ENCODE data around the gene TSPYL6.

TSPYL6 gene

DNA sequence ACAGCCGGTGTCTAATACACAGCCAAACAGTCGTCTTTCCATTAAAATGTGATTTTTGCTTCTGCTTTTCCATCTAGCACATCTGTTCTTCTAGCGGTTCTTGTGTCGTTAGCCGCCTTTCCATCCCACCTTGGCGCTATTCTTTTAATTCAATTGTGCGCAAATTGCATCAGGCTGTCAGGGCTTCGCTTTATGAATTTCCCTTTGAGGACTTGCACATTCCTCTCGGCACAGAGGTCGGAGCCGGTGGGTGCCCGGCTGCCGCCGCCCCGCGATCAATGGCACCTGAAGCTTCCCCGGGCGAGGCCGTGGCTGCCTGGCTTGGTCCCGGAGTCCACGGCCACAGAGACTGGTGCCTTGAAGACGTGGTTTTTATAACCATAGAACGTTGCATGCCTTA, 33.9 kb upstream of the TSPYL6 start:
- TF ChIP-seq LEF1 (IDR thresholded peaks at IDR 0.05; ENCODE audit: borderline replicate concordance) = no peak
- TF ChIP-seq CTBP1 (IDR thresholded peaks at IDR 0.05; ENCODE audit: borderline replicate concordance) = no peak
- no peak for TF ChIP-seq FOXK2 (IDR thresholded peaks at IDR 0.05)
- no peak for TF ChIP-seq BHLHE40 (IDR thresholded peaks at IDR 0.05; ENCODE audit: borderline replicate concordance)
- no peak for TF ChIP-seq FOXA1 (IDR thresholded peaks at IDR 0.05)
- CTCF ChIA-PET = no interaction called here

DNA sequence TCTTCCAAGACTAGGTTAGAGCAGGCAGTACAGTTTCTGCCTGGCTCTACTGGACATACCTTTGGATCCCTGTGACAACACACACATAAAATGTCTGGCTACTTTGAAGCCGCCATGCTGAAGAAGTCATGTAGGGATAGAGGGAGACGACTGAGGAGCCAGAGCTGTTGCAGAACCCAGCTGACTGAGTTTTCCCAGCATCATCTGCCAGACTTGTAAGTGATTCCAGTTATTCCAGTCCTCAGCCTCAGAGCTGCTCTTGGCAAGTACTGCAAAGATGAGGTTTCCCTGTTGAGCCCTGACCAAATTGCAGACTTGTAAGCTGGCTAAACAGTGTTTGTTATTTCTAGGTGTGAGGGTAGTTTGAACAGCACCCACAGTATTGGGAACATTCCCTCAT, 31.5 kb upstream of the TSPYL6 start:
- no peak for DNase-seq (ENCODE audit: extremely low spot score)
- CTCF ChIA-PET = no interaction called here
- TF ChIP-seq HDGF (IDR thresholded peaks at IDR 0.05; ENCODE audit: borderline replicate concordance) = no peak
- no peak for TF ChIP-seq FOXK2 (IDR thresholded peaks at IDR 0.05)
- TF ChIP-seq, protein P1, sequence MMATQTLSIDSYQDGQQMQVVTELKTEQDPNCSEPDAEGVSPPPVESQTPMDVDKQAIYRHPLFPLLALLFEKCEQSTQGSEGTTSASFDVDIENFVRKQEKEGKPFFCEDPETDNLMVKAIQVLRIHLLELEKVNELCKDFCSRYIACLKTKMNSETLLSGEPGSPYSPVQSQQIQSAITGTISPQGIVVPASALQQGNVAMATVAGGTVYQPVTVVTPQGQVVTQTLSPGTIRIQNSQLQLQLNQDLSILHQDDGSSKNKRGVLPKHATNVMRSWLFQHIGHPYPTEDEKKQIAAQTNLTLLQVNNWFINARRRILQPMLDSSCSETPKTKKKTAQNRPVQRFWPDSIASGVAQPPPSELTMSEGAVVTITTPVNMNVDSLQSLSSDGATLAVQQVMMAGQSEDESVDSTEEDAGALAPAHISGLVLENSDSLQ (IDR thresholded peaks at IDR 0.05) = no peak
- no peak for TF ChIP-seq TARDBP (IDR thresholded peaks at IDR 0.05)
- no peak for TF ChIP-seq SP1 (IDR thresholded peaks at IDR 0.05)
- TF ChIP-seq ARNT (IDR thresholded peaks at IDR 0.05) = no peak
- no peak for TF ChIP-seq BHLHE40 (IDR thresholded peaks at IDR 0.05; ENCODE audit: borderline replicate concordance)
- no peak for TF ChIP-seq L3MBTL2 (conservative IDR thresholded peaks at IDR 0.05)
- TF ChIP-seq ELF4 (IDR thresholded peaks at IDR 0.05) = no peak
- no peak for TF ChIP-seq FOXM1 (IDR thresholded peaks at IDR 0.05; ENCODE audit: borderline replicate concordance)
- no peak for TF ChIP-seq CTBP1 (IDR thresholded peaks at IDR 0.05; ENCODE audit: borderline replicate concordance)
- no peak for TF ChIP-seq NFRKB (IDR thresholded peaks at IDR 0.05)
- POLR2A ChIA-PET = no interaction called here

More for the DNA sequence above, 33.9 kb upstream of the TSPYL6 start:
- DNase-seq (ENCODE audit: extremely low spot score) = no peak
- POLR2A ChIA-PET = no interaction called here

DNA sequence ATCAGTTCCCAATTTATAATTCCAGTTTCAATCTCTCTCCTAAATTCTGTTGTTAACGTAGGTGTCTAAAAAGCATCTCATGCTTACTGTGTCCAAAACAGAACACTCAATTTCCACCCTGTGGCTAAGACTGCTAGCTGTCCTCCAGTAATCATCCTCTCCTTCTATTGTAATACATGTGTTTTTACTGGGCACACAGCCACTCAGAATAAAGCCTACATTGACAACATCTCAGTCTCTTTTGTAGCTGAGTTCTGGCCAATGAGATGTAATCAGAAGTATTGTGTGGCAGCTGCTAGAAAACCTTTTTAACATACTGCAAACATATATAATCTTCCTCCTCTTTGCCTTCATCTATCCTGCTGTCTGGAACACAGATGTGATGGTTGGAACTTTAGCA, 29.4 kb upstream of the TSPYL6 start:
- CTCF ChIA-PET = interaction anchor here (0.6 kb wide), 1 partner anchor 118 kb away, joined by 3 read pairs; no protein-coding TSS in a partner anchor
- TF ChIP-seq HDGF (IDR thresholded peaks at IDR 0.05; ENCODE audit: borderline replicate concordance) (no peak), SUZ12 (IDR thresholded peaks at IDR 0.05) (no peak), NFRKB (IDR thresholded peaks at IDR 0.05) (no peak), CTBP1 (IDR thresholded peaks at IDR 0.05; ENCODE audit: borderline replicate concordance) (no peak), ARNT (IDR thresholded peaks at IDR 0.05) (no peak), FOXK2 (IDR thresholded peaks at IDR 0.05) (no peak), L3MBTL2 (conservative IDR thresholded peaks at IDR 0.05) (no peak), LEF1 (IDR thresholded peaks at IDR 0.05; ENCODE audit: borderline replicate concordance) (no peak), FOXM1 (IDR thresholded peaks at IDR 0.05; ENCODE audit: borderline replicate concordance) (no peak), SP1 (IDR thresholded peaks at IDR 0.05) (no peak)
- POLR2A ChIA-PET = no interaction called here
- DNase-seq (ENCODE audit: extremely low spot score) = no peak

DNA sequence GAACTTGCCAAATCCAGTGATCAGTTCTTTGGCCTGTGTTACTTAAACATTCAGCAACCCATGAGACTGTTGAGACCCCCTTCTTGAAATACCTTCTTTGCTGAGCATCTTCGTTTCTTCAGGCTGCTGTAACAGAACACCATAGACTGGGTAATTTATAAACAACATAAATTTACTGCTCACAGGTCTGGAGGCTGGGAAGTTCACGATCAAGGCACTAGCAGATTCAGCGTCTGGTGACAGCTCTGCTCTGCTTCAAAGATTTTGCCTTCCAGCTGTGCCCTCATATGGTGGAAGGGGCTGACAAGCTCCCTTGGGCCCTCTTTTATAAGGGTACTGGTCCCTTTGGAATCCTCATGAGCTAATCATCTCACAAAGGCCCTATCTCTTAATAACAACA, 28.8 kb upstream of the TSPYL6 start:
- DNase-seq (ENCODE audit: extremely low spot score) = no peak
- ChIA-PET POLR2A (no interaction called here), CTCF (interaction anchor here (0.6 kb wide), 1 partner anchor 119 kb away, joined by 3 read pairs; no protein-coding TSS in a partner anchor)
- TF ChIP-seq ELF4 (IDR thresholded peaks at IDR 0.05) = no peak
- TF ChIP-seq L3MBTL2 (conservative IDR thresholded peaks at IDR 0.05) = no peak
- no peak for TF ChIP-seq FOXM1 (IDR thresholded peaks at IDR 0.05; ENCODE audit: borderline replicate concordance)
- TF ChIP-seq NFRKB (IDR thresholded peaks at IDR 0.05) = no peak
- TF ChIP-seq TARDBP (IDR thresholded peaks at IDR 0.05) = no peak
- no peak for TF ChIP-seq FOXK2 (IDR thresholded peaks at IDR 0.05)
- TF ChIP-seq LEF1 (IDR thresholded peaks at IDR 0.05; ENCODE audit: borderline replicate concordance) = no peak
- TF ChIP-seq BHLHE40 (IDR thresholded peaks at IDR 0.05; ENCODE audit: borderline replicate concordance) = no peak
- TF ChIP-seq FOXA1 (IDR thresholded peaks at IDR 0.05) = no peak
- no peak for TF ChIP-seq SP1 (IDR thresholded peaks at IDR 0.05)
- TF ChIP-seq ZNF384 (IDR thresholded peaks at IDR 0.05) = no peak
- no peak for TF ChIP-seq HDGF (IDR thresholded peaks at IDR 0.05; ENCODE audit: borderline replicate concordance)
- no peak for TF ChIP-seq SUZ12 (IDR thresholded peaks at IDR 0.05)
- no peak for TF ChIP-seq ARNT (IDR thresholded peaks at IDR 0.05)
- TF ChIP-seq CTBP1 (IDR thresholded peaks at IDR 0.05; ENCODE audit: borderline replicate concordance) = no peak
- TF ChIP-seq, protein P1 (IDR thresholded peaks at IDR 0.05) = no peak

DNA sequence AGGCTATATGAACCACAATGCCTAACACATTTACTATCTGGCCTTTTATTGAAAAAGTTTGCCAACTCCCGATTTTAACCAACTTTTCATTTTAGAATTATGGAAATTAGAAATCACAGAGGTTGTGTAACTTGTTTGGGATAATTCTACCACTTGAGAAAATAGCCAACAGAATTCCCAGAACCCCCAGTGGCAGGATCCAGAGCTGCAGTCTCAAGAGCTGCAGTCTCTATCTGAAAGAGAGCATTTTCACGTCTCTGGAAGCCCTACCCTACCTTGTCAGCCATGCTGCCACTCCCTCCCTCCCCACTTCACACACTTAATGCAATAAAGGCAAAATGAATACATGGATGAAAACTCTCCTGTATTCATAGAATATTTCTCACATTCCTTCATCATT, 23.4 kb upstream of the TSPYL6 start:
- TF ChIP-seq ZNF384 (IDR thresholded peaks at IDR 0.05) = no peak
- no peak for TF ChIP-seq BHLHE40 (IDR thresholded peaks at IDR 0.05; ENCODE audit: borderline replicate concordance)
- TF ChIP-seq ELF4 (IDR thresholded peaks at IDR 0.05) = no peak
- no peak for TF ChIP-seq NFRKB (IDR thresholded peaks at IDR 0.05)
- no peak for TF ChIP-seq L3MBTL2 (conservative IDR thresholded peaks at IDR 0.05)
- no peak for TF ChIP-seq SUZ12 (IDR thresholded peaks at IDR 0.05)
- TF ChIP-seq FOXK2 (IDR thresholded peaks at IDR 0.05) = no peak
- TF ChIP-seq, protein P1 (IDR thresholded peaks at IDR 0.05) = no peak
- TF ChIP-seq CTBP1 (IDR thresholded peaks at IDR 0.05; ENCODE audit: borderline replicate concordance) = no peak
- TF ChIP-seq SP1 (IDR thresholded peaks at IDR 0.05) = no peak
- DNase-seq (ENCODE audit: extremely low spot score) = peak; percentile 35
- ChIA-PET POLR2A (no interaction called here), CTCF (no interaction called here)

DNA sequence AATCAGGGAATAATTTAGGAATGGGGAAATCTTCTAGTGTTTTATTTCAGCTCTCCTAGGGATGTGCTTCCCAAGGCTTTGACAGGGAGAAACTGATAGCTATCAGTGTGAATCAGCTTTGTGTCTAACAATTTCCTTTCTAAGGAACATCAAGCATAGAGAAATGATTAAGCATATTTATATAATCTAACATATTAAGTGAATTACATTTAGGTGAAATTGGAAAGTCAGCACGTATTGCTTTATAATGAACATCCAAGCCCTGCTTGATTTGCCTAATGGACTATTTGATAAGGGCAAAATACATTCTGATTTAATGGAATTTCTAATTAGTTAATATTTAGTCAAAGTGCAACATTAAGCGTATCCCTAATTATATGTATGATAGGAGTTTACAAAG, 19.5 kb upstream of the TSPYL6 start:
- no peak for DNase-seq (ENCODE audit: extremely low spot score)
- no peak for TF ChIP-seq FOXA1 (IDR thresholded peaks at IDR 0.05)
- TF ChIP-seq CTBP1 (IDR thresholded peaks at IDR 0.05; ENCODE audit: borderline replicate concordance) = no peak
- TF ChIP-seq NFRKB (IDR thresholded peaks at IDR 0.05) = no peak
- no peak for TF ChIP-seq FOXM1 (IDR thresholded peaks at IDR 0.05; ENCODE audit: borderline replicate concordance)
- TF ChIP-seq BHLHE40 (IDR thresholded peaks at IDR 0.05; ENCODE audit: borderline replicate concordance) = no peak
- TF ChIP-seq HDGF (IDR thresholded peaks at IDR 0.05; ENCODE audit: borderline replicate concordance) = no peak
- TF ChIP-seq ELF4 (IDR thresholded peaks at IDR 0.05) = no peak
- no peak for TF ChIP-seq SUZ12 (IDR thresholded peaks at IDR 0.05)
- TF ChIP-seq, protein P1 (IDR thresholded peaks at IDR 0.05) = no peak
- TF ChIP-seq ZNF384 (IDR thresholded peaks at IDR 0.05) = no peak
- CTCF ChIA-PET = no interaction called here
- POLR2A ChIA-PET = no interaction called here

Measured in HEK293T (cell line).